ELF-1 (cell line): Measurements from ENCODE around the gene CHERP.

ENCODE experiments used
- DNase-seq: peaks from one replicate; pipeline ENCODE4 v3.0.0-alpha.2; 2016; ENCODE audit warnings: low read depth, low spot score

CHERP gene

GRCh38 chr19:16542045-16542909 lies at the start of gene CHERP:
CHERP (minus strand) TSS chr19:16542437; CDS start chr19:16542378, 59 bp downstream.
- DNase-seq = peak; percentile 96

- DNase-seq = no peak
These were observed 48.9 kb upstream of the CHERP start for GRCh38 chr19:16590876-16591802.

- DNase-seq = no peak
These were observed 47.7 kb upstream of the CHERP start for GRCh38 chr19:16589917-16590316.

- DNase-seq = no peak
These were observed 46.8 kb upstream of the CHERP start for GRCh38 chr19:16588824-16589577.

GRCh38 chr19:16587833-16588823 lies 45.9 kb upstream of the CHERP start:
- DNase-seq = peak; percentile 76

GRCh38 chr19:16586991-16587832 lies 45.0 kb upstream of the CHERP start:
- peak; percentile 34 for DNase-seq

- no peak for DNase-seq
These were observed 44.2 kb upstream of the CHERP start for GRCh38 chr19:16586477-16586871.

GRCh38 chr19:16585808-16586476 lies 43.7 kb upstream of the CHERP start:
- peak; percentile 49 for DNase-seq

- DNase-seq = peak; percentile 22
These were observed 43.0 kb upstream of the CHERP start for GRCh38 chr19:16585094-16585801.

GRCh38 chr19:16584248-16585093 lies 42.2 kb upstream of the CHERP start:
- peak; percentile 86 for DNase-seq

GRCh38 chr19:16582486-16583261 lies 40.4 kb upstream of the CHERP start:
- no peak for DNase-seq

- no peak for DNase-seq
These were observed 39.7 kb upstream of the CHERP start for GRCh38 chr19:16581971-16582343.

GRCh38 chr19:16581145-16581970 lies 39.1 kb upstream of the CHERP start:
- DNase-seq = no peak

- DNase-seq = no peak
These were observed 37.1 kb upstream of the CHERP start for GRCh38 chr19:16579381-16579780.

GRCh38 chr19:16577531-16577985 lies 35.3 kb upstream of the CHERP start:
- DNase-seq = no peak
